Mammary epithelial cell (primary cell): ENCODE data around the gene ATF6.

Experiments
- EZH2 ChIP-seq: IDR thresholded peaks from 2 replicates; pipeline ENCODE4 v1.6.1; 2012; ENCODE audit warnings: low read length, inconsistent platforms, borderline replicate concordance
- TF ChIP-seq, protein P1 (sequence below), 2 donors: IDR thresholded peaks in 1 of 2; conservative IDR thresholded peaks in 1 of 2; 2 replicates each; pipeline ENCODE4 v1.5.1; 2011 to 2012; ENCODE audit warnings: inconsistent platforms in 2 of 2, low read length in 2 of 2, mild to moderate bottlenecking in 2 of 2, control low read depth in 1 of 2, low read depth in 1 of 2; ENCODE audit not compliant: insufficient read depth in 1 of 2; ENCODE audit errors: extremely low read depth in 1 of 2

DNA sequence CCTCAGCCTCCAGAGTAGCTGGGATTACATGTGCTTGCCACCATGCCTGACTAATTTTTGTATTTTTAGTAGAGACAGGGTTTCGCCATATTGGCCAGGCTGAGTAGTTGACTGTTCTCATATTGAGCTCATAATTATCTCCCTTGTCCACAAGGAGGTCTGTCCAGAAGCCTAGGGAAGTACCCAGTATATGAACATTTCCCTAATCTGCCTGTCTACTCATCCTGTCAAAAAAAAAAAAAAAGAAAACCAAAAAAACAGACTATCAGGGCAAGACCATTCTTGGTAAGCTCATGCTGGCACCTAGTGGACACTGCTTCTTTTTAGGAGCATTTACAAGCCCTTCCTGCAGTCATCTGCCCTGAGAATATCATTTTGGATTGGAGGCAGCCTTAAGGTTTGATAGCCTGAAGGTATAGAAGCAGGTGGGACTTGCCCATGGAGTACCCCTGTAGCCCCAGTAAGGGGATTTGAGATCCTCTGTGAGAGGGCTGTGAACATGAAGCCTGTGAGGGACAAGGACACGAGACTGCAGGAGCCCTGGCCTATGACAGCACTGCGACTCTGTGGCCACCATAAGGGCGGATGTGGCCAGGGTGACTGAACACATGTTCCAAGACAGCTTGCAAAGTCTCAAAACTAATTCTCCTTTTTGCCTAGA lies 27.4 kb upstream of the ATF6 start:
- no peak for TF ChIP-seq EZH2
- TF ChIP-seq, protein P1, sequence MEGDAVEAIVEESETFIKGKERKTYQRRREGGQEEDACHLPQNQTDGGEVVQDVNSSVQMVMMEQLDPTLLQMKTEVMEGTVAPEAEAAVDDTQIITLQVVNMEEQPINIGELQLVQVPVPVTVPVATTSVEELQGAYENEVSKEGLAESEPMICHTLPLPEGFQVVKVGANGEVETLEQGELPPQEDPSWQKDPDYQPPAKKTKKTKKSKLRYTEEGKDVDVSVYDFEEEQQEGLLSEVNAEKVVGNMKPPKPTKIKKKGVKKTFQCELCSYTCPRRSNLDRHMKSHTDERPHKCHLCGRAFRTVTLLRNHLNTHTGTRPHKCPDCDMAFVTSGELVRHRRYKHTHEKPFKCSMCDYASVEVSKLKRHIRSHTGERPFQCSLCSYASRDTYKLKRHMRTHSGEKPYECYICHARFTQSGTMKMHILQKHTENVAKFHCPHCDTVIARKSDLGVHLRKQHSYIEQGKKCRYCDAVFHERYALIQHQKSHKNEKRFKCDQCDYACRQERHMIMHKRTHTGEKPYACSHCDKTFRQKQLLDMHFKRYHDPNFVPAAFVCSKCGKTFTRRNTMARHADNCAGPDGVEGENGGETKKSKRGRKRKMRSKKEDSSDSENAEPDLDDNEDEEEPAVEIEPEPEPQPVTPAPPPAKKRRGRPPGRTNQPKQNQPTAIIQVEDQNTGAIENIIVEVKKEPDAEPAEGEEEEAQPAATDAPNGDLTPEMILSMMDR (conservative IDR thresholded peaks at IDR 0.05 in 1 of 2, IDR thresholded peaks at IDR 0.05 in 1 of 2; ENCODE audit: extremely low read depth in 1 of 2, insufficient read depth in 1 of 2, low read depth in 1 of 2, low read length in 2 of 2), result peak; percentile 68 to 79
